Occipital lobe (tissue), 2 donors: ENCODE data around the gene MLH1. TPM values are rescaled to one million over a fixed set of nuclear protein-coding genes. Genes with fewer than 3 reads are reported as not detected.

ENCODE experiments used
- DNase-seq: peaks from one replicate; lab custom pipeline; 2025; lab: John Stamatoyannopoulos, UW
- total RNA-seq: library from RNA; depleted of rRNA; stranded (reverse); fragments of >200 nt; gene quantifications from one replicate; pipeline ENCODE4 v1.2.3, GENCODE V29; 2014

The MLH1 gene
- total RNA-seq, 1 donor from 2014 or later = 44.5 TPM

- DNase-seq = no peak
Observed at GRCh38 chr3:36973139-36973538, 20.2 kb upstream of the MLH1 start.

GRCh38 chr3:36981006-36981405, 12.3 kb upstream of the MLH1 start:
- DNase-seq = no peak

- DNase-seq = no peak
Observed at GRCh38 chr3:36988356-36988755, 5.0 kb upstream of the MLH1 start.

- DNase-seq = no peak
Observed at GRCh38 chr3:36989005-36989404, 4.3 kb upstream of the MLH1 start.

GRCh38 chr3:36989568-36989967, 3.8 kb upstream of the MLH1 start:
- DNase-seq = no peak

GRCh38 chr3:36991147-36991546, 2.2 kb upstream of the MLH1 start:
- DNase-seq = no peak

- no peak for DNase-seq
Observed at GRCh38 chr3:36991923-36992805, 1.2 kb upstream of the MLH1 start.

- DNase-seq = no peak
Observed at GRCh38 chr3:36992806-36993325, 452 bp upstream of the MLH1 start, which contains the start of gene EPM2AIP1. TSS of gene EPM2AIP1 (minus strand) at chr3:36993131. CDS start at chr3:36993077, 54 bp downstream.

- DNase-seq = no peak
Observed at GRCh38 chr3:37014620-37015019, 21.3 kb downstream of the MLH1 start.

GRCh38 chr3:37015642-37016041, 22.3 kb downstream of the MLH1 start:
- no peak for DNase-seq

GRCh38 chr3:37016903-37017302, 23.6 kb downstream of the MLH1 start:
- no peak for DNase-seq

GRCh38 chr3:37017683-37018082, 24.4 kb downstream of the MLH1 start:
- DNase-seq = no peak

- DNase-seq = no peak
Observed at GRCh38 chr3:37024092-37024491, 30.8 kb downstream of the MLH1 start.

GRCh38 chr3:37024820-37025405, 31.6 kb downstream of the MLH1 start:
- DNase-seq = no peak

- DNase-seq = no peak
Observed at GRCh38 chr3:37025561-37026335, 32.4 kb downstream of the MLH1 start.

GRCh38 chr3:37026851-37027250, 33.5 kb downstream of the MLH1 start:
- no peak for DNase-seq

- DNase-seq = no peak
Observed at GRCh38 chr3:37028329-37028728, 35.0 kb downstream of the MLH1 start.

GRCh38 chr3:37029111-37029510, 35.8 kb downstream of the MLH1 start:
- DNase-seq = no peak

- DNase-seq = no peak
Observed at GRCh38 chr3:37029516-37030163, 36.3 kb downstream of the MLH1 start.

- DNase-seq = no peak
Observed at GRCh38 chr3:37030588-37030987, 37.3 kb downstream of the MLH1 start.

GRCh38 chr3:37031096-37031682, 37.9 kb downstream of the MLH1 start:
- DNase-seq = no peak
